AG09309 (cell line): Measurements from ENCODE around the gene CPN2.

Experiments used
- DNase-seq: peaks from one replicate; pipeline ENCODE4 v3.0.0-alpha.2; 2010; ENCODE audit warnings: low read depth
- H3K4me3 ChIP-seq: 2 replicates; pipeline ENCODE4 v1.5.1; 2011; ENCODE audit warnings: mild to moderate bottlenecking, low read depth, low read length, moderate library complexity; ENCODE audit not compliant: control insufficient read depth
- TF ChIP-seq, protein P1 (sequence below): IDR thresholded peaks from 2 replicates; pipeline ENCODE4 v1.5.1; 2011; ENCODE audit warnings: mild to moderate bottlenecking, low read depth, low read length, inconsistent platforms; ENCODE audit not compliant: insufficient read depth, control insufficient read depth; ENCODE audit errors: missing control alignments

CPN2 gene, protein sequence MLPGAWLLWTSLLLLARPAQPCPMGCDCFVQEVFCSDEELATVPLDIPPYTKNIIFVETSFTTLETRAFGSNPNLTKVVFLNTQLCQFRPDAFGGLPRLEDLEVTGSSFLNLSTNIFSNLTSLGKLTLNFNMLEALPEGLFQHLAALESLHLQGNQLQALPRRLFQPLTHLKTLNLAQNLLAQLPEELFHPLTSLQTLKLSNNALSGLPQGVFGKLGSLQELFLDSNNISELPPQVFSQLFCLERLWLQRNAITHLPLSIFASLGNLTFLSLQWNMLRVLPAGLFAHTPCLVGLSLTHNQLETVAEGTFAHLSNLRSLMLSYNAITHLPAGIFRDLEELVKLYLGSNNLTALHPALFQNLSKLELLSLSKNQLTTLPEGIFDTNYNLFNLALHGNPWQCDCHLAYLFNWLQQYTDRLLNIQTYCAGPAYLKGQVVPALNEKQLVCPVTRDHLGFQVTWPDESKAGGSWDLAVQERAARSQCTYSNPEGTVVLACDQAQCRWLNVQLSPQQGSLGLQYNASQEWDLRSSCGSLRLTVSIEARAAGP

GRCh38 chr3:194351080-194351672, at the start of gene CPN2:
Gene CPN2, minus strand, starts transcription at chr3:194351328. Its CDS starts 8,626 bp downstream, at chr3:194342702.
- DNase-seq = no peak
- TF ChIP-seq, protein P1, sequence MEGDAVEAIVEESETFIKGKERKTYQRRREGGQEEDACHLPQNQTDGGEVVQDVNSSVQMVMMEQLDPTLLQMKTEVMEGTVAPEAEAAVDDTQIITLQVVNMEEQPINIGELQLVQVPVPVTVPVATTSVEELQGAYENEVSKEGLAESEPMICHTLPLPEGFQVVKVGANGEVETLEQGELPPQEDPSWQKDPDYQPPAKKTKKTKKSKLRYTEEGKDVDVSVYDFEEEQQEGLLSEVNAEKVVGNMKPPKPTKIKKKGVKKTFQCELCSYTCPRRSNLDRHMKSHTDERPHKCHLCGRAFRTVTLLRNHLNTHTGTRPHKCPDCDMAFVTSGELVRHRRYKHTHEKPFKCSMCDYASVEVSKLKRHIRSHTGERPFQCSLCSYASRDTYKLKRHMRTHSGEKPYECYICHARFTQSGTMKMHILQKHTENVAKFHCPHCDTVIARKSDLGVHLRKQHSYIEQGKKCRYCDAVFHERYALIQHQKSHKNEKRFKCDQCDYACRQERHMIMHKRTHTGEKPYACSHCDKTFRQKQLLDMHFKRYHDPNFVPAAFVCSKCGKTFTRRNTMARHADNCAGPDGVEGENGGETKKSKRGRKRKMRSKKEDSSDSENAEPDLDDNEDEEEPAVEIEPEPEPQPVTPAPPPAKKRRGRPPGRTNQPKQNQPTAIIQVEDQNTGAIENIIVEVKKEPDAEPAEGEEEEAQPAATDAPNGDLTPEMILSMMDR = no peak
- no peak within 1 kb of the TSS for H3K4me3 ChIP-seq

DNA sequence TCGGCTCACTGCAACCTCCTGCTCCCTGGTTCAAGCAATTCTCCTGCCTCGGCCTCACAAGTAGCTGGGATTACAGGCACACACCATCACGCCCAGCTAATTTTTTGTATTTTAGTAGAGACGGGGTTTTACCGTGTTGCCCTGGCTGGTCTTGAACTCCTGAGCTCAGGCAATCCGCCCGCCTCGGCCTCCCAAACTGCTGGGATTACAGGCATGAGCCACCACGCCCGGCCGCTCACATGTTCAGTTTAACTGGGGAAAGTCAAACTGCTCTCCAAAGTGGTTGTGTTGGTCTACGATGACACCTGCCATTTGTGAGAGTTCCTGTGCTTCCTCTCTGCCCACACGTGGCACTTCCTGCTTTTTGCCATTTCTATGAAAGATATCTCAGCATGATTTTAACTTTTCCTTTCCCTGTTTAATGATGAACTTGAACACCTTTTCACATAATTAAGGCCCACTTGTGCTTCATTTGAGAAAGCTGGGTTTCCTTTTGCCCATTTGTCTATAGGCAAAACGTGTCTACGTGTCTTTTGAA, 48.8 kb upstream of the CPN2 start:
- no peak for DNase-seq
- H3K4me3 ChIP-seq = no peak overlapping the region
- TF ChIP-seq, protein P1 = no peak

DNA sequence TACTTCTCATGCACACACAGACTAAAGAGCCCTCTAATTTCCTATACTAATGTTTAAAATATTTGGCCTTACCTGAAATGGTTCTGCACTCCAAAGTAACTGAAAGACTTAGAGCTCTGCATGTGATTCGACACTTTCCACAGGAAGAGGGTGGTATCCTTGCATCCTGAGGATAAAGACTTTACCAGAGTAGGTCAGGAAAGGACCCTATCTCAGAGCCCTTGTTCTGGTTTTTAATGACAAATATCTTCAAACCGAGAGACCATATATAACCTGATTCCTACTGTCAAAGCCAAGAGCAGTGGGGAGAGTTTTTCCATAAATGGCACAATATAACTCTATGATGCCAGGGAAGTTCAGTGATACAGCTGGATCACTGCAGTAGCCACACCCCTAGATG, 48.0 kb upstream of the CPN2 start, which contains the start of gene GP5:
Gene GP5 (minus strand): TSS at position 101 of the 400 bp plus-strand sequence. CDS start 984 bp downstream, outside the sequence.
- TF ChIP-seq, protein P1 = no peak
- no peak within 1 kb of the TSS for H3K4me3 ChIP-seq
- no peak for DNase-seq

DNA sequence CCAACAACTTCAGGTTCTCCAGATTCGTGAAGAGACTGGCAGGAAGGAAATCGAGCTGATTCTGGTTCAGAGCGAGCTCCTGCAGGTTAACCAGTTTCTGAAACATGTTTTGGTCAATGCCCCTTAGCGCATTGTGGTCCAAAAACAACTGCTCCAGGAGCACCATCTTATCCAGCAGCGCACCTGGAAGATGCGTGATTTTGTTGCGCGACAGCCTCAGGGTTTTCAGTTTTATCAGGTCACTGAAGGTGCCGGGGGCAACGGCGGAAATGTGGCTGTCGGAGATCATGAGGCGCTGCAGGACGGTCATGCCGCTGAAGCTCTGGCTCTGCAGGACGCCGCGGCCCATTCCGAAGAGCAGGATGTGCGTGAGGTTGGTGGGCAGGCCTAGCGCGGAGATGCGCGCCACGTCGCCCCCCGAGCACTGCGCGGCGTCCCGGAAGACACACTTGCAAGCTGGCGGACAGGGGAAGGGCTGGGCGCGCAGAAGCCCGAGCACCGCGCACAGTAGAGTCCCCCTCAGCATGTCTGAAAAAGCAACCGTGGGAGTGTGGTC, 46.7 kb upstream of the CPN2 start:
- TF ChIP-seq, protein P1 = no peak
- DNase-seq = no peak
- H3K4me3 ChIP-seq = no peak overlapping the region

DNA sequence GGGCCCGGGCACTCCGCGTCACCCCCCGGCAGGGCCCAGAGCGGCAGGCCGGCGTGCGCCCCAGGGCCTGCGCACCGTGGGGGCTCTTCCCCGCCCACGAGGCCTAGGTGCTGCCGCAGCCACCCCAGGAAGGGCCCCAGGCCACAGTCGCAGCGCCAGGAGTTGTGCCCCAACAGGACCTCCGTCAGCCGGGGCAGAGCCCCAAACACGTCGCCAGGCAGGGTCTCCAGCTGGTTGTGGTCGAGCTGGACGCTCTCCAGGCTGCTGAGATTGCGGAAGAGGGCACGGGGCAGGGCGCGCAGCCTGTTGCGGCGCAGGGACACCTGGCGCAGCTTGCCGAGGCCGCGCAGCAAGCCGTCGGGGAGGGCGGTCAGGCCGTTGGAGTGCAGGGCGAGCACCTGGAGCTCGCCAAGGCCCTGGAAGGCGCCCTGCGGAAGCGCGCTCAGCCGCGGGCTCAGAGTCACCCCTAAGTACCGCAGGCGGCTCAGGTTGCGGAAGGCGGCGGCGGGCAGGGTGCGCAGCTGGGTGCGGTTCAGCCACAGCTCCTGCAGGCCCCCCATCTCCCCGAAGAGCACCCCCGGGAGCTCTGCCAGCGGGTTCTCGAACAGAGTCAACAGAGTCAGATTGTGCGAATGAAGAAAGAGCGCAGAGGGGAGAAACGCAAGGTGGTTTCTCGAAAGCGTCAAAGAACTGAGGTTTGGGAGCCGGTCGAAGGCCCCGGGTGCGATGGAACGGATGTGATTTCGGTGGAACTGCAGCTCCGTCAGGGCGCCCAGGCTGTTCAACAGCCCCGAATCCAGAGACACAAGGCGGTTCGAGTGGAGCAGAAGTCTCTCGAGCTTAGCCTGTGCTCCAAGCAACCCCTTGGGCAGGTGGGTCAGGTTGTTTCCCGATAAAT, 46.0 kb upstream of the CPN2 start:
- H3K4me3 ChIP-seq = no peak overlapping the region
- no peak for DNase-seq
- TF ChIP-seq, protein P1 = no peak

- peak overlapping the region; percentile 12 for H3K4me3 ChIP-seq
- TF ChIP-seq, protein P1 = no peak
- no peak for DNase-seq
These were observed 45.4 kb upstream of the CPN2 start for GRCh38 chr3:194396539-194396858.
